Liver (tissue), 9 donors: Measurements from ENCODE around the gene KCNA1. TPM values are rescaled to one million over a fixed set of nuclear protein-coding genes. Genes with fewer than 3 reads are reported as not detected.

Experiments used
- DNase-seq: peaks from one replicate; pipeline ENCODE4 v3.0.0-alpha.2; 2017; ENCODE audit warnings: low spot score
- H3K27ac ChIP-seq, 2 donors: one replicate each; pipeline ENCODE4 v1.7.0; 2013; ENCODE audit warnings: inconsistent platforms in 2 of 2, low read length in 2 of 2, control low read depth in 1 of 2, low read depth in 1 of 2, mild to moderate bottlenecking in 1 of 2
- H3K27me3 ChIP-seq, 4 donors: one replicate each; pipeline versions ENCODE4 v1.6.1 to v1.7.0; 2013; ENCODE audit warnings: low read length in 3 of 4, inconsistent platforms in 1 of 4, mild to moderate bottlenecking in 1 of 4, moderate library complexity in 1 of 4; ENCODE audit not compliant: control insufficient read depth in 4 of 4, insufficient read depth in 4 of 4
- H3K36me3 ChIP-seq, 4 donors: one replicate each; pipeline versions ENCODE4 v1.6.1 to v1.7.0; 2013; ENCODE audit warnings: low read length in 3 of 4, mild to moderate bottlenecking in 3 of 4, low read depth in 1 of 4, moderate library complexity in 1 of 4; ENCODE audit not compliant: control insufficient read depth in 4 of 4, insufficient read depth in 3 of 4
- H3K4me1 ChIP-seq, 4 donors: one replicate each; pipeline versions ENCODE4 v1.6.1 to v1.7.0; 2013; ENCODE audit warnings: low read length in 3 of 4, mild to moderate bottlenecking in 3 of 4, moderate library complexity in 1 of 4; ENCODE audit not compliant: control insufficient read depth in 4 of 4, insufficient read depth in 4 of 4
- H3K4me3 ChIP-seq, 3 donors: one replicate each; pipeline versions ENCODE4 v1.6.1 to v1.7.0; 2013; ENCODE audit warnings: low read length in 3 of 3, control low read depth in 1 of 3, low read depth in 1 of 3, mild to moderate bottlenecking in 1 of 3
- H3K9ac ChIP-seq, 2 donors: one replicate each; pipeline ENCODE4 v1.7.0; 2013; ENCODE audit warnings: low read length in 2 of 2, mild to moderate bottlenecking in 2 of 2, moderate library complexity in 2 of 2, control low read depth in 1 of 2, low read depth in 1 of 2
- H3K9me3 ChIP-seq, 4 donors: one replicate each; pipeline versions ENCODE4 v1.6.1 to v1.7.0; 2013; ENCODE audit warnings: low read length in 3 of 4; ENCODE audit not compliant: control insufficient read depth in 4 of 4
- EGR1 ChIP-seq, 2 donors: IDR thresholded peaks; 2 replicates each; pipeline ENCODE4 v1.6.1; 2016 to 2018; ENCODE audit warnings: antibody characterized with exemption in 2 of 2, low read depth in 2 of 2
- FOXA1 ChIP-seq: IDR thresholded peaks from 2 replicates; pipeline ENCODE4 v1.6.1; 2016; ENCODE audit warnings: antibody characterized with exemption
- FOXA2 ChIP-seq: IDR thresholded peaks from 2 replicates; pipeline ENCODE4 v1.6.1; 2016; ENCODE audit warnings: antibody characterized with exemption
- GABPA ChIP-seq, 2 donors: IDR thresholded peaks in 1 of 2; conservative IDR thresholded peaks in 1 of 2; 2 replicates each; pipeline ENCODE4 v1.6.1; 2016; ENCODE audit warnings: antibody characterized with exemption in 2 of 2, mild to moderate bottlenecking in 1 of 2, moderate library complexity in 1 of 2
- HNF4A ChIP-seq, 2 donors: conservative IDR thresholded peaks; 2 replicates each; pipeline ENCODE4 v1.6.1; 2016; ENCODE audit warnings: antibody characterized with exemption in 2 of 2, mild to moderate bottlenecking in 2 of 2
- HNF4G ChIP-seq: IDR thresholded peaks from 2 replicates; pipeline ENCODE4 v1.6.1; 2016; ENCODE audit warnings: antibody characterized with exemption
- JUND ChIP-seq, 2 donors: IDR thresholded peaks; 2 replicates each; pipeline ENCODE4 v1.6.1; 2016; ENCODE audit warnings: antibody characterized with exemption in 2 of 2
- NR2F2 ChIP-seq: IDR thresholded peaks from 2 replicates; pipeline ENCODE4 v1.6.1; 2016; ENCODE audit warnings: antibody characterized with exemption
- RAD21 ChIP-seq, 2 donors: IDR thresholded peaks; 2 replicates each; pipeline ENCODE4 v1.6.1; 2016; ENCODE audit warnings: antibody characterized with exemption in 2 of 2, mild to moderate bottlenecking in 2 of 2
- RXRA ChIP-seq, 2 donors: IDR thresholded peaks; 2 replicates each; pipeline ENCODE4 v1.6.1; 2017 to 2018; ENCODE audit warnings: antibody characterized with exemption in 2 of 2, mild to moderate bottlenecking in 1 of 2
- SP1 ChIP-seq: IDR thresholded peaks from 2 replicates; pipeline ENCODE4 v1.6.1; 2018; ENCODE audit warnings: antibody characterized with exemption, mild to moderate bottlenecking
- TAF1 ChIP-seq: conservative IDR thresholded peaks from 2 replicates; pipeline ENCODE4 v1.6.1; 2016; ENCODE audit warnings: antibody characterized with exemption, mild to moderate bottlenecking
- YY1 ChIP-seq: IDR thresholded peaks from 2 replicates; pipeline ENCODE4 v1.6.1; 2016; ENCODE audit warnings: antibody characterized with exemption, mild to moderate bottlenecking
- WGBS: extraction: QIAGEN DNeasy Blood & Tissue Kit; methylation state at CpG from one replicate; pipeline ENCODE4 v1.1.7; 2013; 5-methylcytosine and 5-hydroxymethylcytosine counted together
- polyA plus RNA-seq, 2 donors: library from polyadenylated mRNA; stranded (reverse) in 1 of 2; unstranded in 1 of 2; fragments of 200-250 nt in 1 of 2; fragments of >200 nt in 1 of 2; fragmentation: Nextera tagmentation in 1 of 2; extraction: Ambion mirVana in 1 of 2; gene quantifications; one replicate each; pipeline versions ENCODE4 v1.2.1 to v1.2.3, GENCODE V29; 2013 to 2015
- total RNA-seq, 2 donors: library from RNA; depleted of rRNA; stranded (reverse); fragments of >200 nt; gene quantifications; one replicate each; pipeline ENCODE4 v1.2.3, GENCODE V29; 2014
- TF ChIP-seq, protein P1 (sequence below): fragments of 150-350 bp; IDR thresholded peaks from 2 replicates; pipeline ENCODE4 v1.5.1; 2017; ENCODE audit warnings: improper control_type of control experiment, low read depth, low read length; ENCODE audit not compliant: missing input control
- TF ChIP-seq, protein P2 (sequence below): IDR thresholded peaks from 2 replicates; pipeline ENCODE4 v1.6.1; 2016; ENCODE audit warnings: antibody characterized with exemption
- TF ChIP-seq, protein P3 (sequence below): IDR thresholded peaks from 2 replicates; pipeline ENCODE4 v1.6.1; 2016; ENCODE audit warnings: antibody characterized with exemption
- TF ChIP-seq, protein P4 (sequence below): IDR thresholded peaks from 2 replicates; pipeline ENCODE4 v1.6.1; 2016; ENCODE audit warnings: antibody characterized with exemption, mild to moderate bottlenecking
- TF ChIP-seq, protein P5 (sequence below): IDR thresholded peaks from 2 replicates; pipeline ENCODE4 v1.6.1; 2016; ENCODE audit warnings: antibody characterized with exemption
- donor health status: healthy.
- donor health status: healthy.
- donor health status: healthy.
- donor health status: healthy.
- donor health status: healthy.

Gene KCNA1
- total and polyA plus RNA-seq, 4 donors, result not detected

DNA sequence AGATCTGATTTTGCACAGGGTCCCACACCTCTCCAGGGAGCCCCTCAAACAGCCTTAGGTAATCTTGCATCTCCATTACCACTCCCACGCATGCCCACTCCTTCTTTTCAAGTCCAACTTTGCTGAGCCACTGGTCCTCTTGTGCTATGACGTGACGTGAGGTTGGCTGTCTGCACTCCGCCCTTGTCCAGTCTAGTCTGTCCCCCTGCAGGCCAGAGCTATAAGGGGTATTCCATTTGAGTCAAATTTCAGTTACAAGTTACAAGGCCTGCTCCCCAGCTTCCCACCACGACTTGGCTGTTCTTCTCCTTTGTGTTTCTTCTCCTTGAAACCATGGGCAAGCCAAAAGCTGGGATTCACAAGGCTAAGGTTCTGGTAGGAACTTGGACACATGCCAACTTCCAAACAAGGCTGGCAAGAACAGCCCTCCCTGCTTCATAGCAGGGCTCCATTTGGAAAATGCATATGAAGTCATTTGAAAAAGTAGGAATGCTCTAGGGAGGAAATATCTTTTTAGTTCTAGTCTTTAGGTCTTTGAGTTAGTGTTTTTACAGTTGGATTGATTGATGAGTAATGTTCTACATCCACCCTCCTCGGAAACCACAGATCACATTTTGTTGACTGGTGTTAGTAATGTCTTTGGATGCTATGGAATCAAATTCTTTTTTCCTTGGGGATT is 49.1 kb downstream of the KCNA1 start:
- 67% methylated on average over 6 of the region's 6 CpGs for WGBS
- no peak overlapping the region for H3K27ac ChIP-seq
- H3K36me3 ChIP-seq, result no peaks in the 10 kb centered on the region
- TF ChIP-seq, protein P1, sequence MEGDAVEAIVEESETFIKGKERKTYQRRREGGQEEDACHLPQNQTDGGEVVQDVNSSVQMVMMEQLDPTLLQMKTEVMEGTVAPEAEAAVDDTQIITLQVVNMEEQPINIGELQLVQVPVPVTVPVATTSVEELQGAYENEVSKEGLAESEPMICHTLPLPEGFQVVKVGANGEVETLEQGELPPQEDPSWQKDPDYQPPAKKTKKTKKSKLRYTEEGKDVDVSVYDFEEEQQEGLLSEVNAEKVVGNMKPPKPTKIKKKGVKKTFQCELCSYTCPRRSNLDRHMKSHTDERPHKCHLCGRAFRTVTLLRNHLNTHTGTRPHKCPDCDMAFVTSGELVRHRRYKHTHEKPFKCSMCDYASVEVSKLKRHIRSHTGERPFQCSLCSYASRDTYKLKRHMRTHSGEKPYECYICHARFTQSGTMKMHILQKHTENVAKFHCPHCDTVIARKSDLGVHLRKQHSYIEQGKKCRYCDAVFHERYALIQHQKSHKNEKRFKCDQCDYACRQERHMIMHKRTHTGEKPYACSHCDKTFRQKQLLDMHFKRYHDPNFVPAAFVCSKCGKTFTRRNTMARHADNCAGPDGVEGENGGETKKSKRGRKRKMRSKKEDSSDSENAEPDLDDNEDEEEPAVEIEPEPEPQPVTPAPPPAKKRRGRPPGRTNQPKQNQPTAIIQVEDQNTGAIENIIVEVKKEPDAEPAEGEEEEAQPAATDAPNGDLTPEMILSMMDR, result no peak
- no peak for TF ChIP-seq TAF1
- TF ChIP-seq, protein P2, sequence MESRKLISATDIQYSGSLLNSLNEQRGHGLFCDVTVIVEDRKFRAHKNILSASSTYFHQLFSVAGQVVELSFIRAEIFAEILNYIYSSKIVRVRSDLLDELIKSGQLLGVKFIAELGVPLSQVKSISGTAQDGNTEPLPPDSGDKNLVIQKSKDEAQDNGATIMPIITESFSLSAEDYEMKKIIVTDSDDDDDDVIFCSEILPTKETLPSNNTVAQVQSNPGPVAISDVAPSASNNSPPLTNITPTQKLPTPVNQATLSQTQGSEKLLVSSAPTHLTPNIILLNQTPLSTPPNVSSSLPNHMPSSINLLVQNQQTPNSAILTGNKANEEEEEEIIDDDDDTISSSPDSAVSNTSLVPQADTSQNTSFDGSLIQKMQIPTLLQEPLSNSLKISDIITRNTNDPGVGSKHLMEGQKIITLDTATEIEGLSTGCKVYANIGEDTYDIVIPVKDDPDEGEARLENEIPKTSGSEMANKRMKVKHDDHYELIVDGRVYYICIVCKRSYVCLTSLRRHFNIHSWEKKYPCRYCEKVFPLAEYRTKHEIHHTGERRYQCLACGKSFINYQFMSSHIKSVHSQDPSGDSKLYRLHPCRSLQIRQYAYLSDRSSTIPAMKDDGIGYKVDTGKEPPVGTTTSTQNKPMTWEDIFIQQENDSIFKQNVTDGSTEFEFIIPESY, result no peak
- TF ChIP-seq YY1, result no peak
- TF ChIP-seq HNF4G, result no peak
- TF ChIP-seq, protein P3, sequence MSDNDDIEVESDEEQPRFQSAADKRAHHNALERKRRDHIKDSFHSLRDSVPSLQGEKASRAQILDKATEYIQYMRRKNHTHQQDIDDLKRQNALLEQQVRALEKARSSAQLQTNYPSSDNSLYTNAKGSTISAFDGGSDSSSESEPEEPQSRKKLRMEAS, result no peak
- TF ChIP-seq GABPA (IDR thresholded peaks at IDR 0.05 in 1 of 2, conservative IDR thresholded peaks at IDR 0.05 in 1 of 2), result no peak
- TF ChIP-seq, protein P4, sequence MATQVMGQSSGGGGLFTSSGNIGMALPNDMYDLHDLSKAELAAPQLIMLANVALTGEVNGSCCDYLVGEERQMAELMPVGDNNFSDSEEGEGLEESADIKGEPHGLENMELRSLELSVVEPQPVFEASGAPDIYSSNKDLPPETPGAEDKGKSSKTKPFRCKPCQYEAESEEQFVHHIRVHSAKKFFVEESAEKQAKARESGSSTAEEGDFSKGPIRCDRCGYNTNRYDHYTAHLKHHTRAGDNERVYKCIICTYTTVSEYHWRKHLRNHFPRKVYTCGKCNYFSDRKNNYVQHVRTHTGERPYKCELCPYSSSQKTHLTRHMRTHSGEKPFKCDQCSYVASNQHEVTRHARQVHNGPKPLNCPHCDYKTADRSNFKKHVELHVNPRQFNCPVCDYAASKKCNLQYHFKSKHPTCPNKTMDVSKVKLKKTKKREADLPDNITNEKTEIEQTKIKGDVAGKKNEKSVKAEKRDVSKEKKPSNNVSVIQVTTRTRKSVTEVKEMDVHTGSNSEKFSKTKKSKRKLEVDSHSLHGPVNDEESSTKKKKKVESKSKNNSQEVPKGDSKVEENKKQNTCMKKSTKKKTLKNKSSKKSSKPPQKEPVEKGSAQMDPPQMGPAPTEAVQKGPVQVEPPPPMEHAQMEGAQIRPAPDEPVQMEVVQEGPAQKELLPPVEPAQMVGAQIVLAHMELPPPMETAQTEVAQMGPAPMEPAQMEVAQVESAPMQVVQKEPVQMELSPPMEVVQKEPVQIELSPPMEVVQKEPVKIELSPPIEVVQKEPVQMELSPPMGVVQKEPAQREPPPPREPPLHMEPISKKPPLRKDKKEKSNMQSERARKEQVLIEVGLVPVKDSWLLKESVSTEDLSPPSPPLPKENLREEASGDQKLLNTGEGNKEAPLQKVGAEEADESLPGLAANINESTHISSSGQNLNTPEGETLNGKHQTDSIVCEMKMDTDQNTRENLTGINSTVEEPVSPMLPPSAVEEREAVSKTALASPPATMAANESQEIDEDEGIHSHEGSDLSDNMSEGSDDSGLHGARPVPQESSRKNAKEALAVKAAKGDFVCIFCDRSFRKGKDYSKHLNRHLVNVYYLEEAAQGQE, result no peak
- TF ChIP-seq RXRA (IDR thresholded peaks at IDR 0.05), result no peak
- TF ChIP-seq, protein P5, sequence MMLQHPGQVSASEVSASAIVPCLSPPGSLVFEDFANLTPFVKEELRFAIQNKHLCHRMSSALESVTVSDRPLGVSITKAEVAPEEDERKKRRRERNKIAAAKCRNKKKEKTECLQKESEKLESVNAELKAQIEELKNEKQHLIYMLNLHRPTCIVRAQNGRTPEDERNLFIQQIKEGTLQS, result no peak
- no peak for TF ChIP-seq NR2F2
- no peak for TF ChIP-seq HNF4A (conservative IDR thresholded peaks at IDR 0.05)
- TF ChIP-seq EGR1 (IDR thresholded peaks at IDR 0.05; ENCODE audit: low read depth in 2 of 2), result no peak
- no peak for TF ChIP-seq FOXA2
- TF ChIP-seq JUND (IDR thresholded peaks at IDR 0.05), result no peak
- TF ChIP-seq RAD21 (IDR thresholded peaks at IDR 0.05), result no peak
- TF ChIP-seq SP1, result no peak
- no peak for TF ChIP-seq FOXA1
- no peaks in the 10 kb centered on the region for H3K9me3 ChIP-seq
- no peak overlapping the region for H3K4me3 ChIP-seq
- no peak for DNase-seq
- H3K9ac ChIP-seq, result no peak overlapping the region
- no peaks in the 10 kb centered on the region for H3K4me1 ChIP-seq
- H3K27me3 ChIP-seq, result peaks cover 0 to 15% (median 2%) of the 10 kb centered on the region in 4 donors
